Activated T-cell treated with anti-CD3 and anti-CD28 coated beads, Interleukin-2, amount 50 U/mL, for 72 hours (primary cell): Measurements from ENCODE around the gene GPR31. TPM values are rescaled to one million over a fixed set of nuclear protein-coding genes. Genes with fewer than 3 reads are reported as not detected.
A peak's percentile ranks its signal among the peaks of the same experiment; 100 is the strongest.

Experiments
- ATAC-seq, 2 donors: fragments of 150-1000 bp; cut with Tn5 transposase; replicated peaks in 1 of 2; 2 replicates each; pipeline ENCODE4 v1.10.0; 2021; ENCODE audit warnings: moderate library complexity in 2 of 2, mild to moderate bottlenecking in 1 of 2
- DNase-seq, 2 donors: peaks; one replicate each; pipeline ENCODE4 v3.0.0; 2021 to 2022; ENCODE audit warnings: mixed read lengths in 1 of 2
- H3K27ac Mint-ChIP-seq: one replicate; pipeline ENCODE4 v1.8.0; 2022; ENCODE audit warnings: mild to moderate bottlenecking, moderate library complexity, mixed read lengths
- H3K27me3 Mint-ChIP-seq: one replicate; pipeline ENCODE4 v1.8.0; 2022; ENCODE audit warnings: low read depth, mixed read lengths
- H3K36me3 Mint-ChIP-seq, 2 donors: one replicate each; pipeline ENCODE4 v1.8.0; 2022; ENCODE audit warnings: mixed read lengths in 2 of 2, mild to moderate bottlenecking in 1 of 2; ENCODE audit not compliant: insufficient read depth in 2 of 2
- H3K4me1 Mint-ChIP-seq: one replicate; pipeline ENCODE4 v1.8.0; 2022; ENCODE audit warnings: low read depth, mixed read lengths
- H3K4me3 Mint-ChIP-seq, 2 donors: one replicate each; pipeline ENCODE4 v1.8.0; 2022; ENCODE audit warnings: mild to moderate bottlenecking in 2 of 2, mixed read lengths in 2 of 2, moderate library complexity in 2 of 2
- H3K9me3 Mint-ChIP-seq, 2 donors: one replicate each; pipeline ENCODE4 v1.8.0; 2022; ENCODE audit warnings: mixed read lengths in 2 of 2
- total RNA-seq, 2 donors: library from RNA; stranded (reverse); gene quantifications; one replicate each; pipeline ENCODE4 v1.2.3, GENCODE V29; 2022

The GPR31 gene
- total RNA-seq, 2 donors from 2014 or later = not detected

DNA sequence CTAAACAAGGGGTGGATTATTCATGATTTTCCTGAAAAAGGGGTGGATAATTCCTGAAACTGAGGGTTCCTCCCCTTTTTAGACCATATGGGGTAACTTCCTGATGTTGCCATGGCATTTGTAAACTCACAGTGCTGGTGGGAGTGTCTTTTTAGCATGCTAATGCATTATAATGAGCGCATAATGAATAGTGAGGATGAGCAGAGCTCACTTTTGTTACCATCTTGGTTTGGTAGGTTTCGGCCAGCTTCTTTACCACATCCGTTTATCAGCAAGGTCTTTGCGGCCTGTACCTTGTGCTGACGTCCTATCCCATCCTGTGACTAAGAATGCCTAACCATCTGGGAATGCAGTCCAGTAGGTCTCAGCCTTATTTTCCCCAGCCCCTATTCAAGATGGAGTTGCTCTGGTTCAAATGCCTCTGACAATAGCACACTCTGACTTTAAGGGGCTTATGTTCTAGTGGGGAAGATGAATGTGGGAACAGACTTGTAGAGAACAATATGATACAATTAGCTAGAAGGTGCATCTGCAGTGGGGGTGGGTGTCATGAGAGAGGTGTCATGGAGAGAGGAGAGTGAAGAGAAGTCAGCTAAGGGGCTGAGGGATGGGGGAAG lies 4.2 kb upstream of the GPR31 start:
- H3K27ac Mint-ChIP-seq = no peak overlapping the region
- peaks cover 13% of the 10 kb centered on the region for H3K27me3 Mint-ChIP-seq
- no peaks in the 10 kb centered on the region for H3K4me1 Mint-ChIP-seq
- no peaks in the 10 kb centered on the region for H3K36me3 Mint-ChIP-seq
- H3K9me3 Mint-ChIP-seq = no peaks in the 10 kb centered on the region
- H3K4me3 Mint-ChIP-seq = no peak overlapping the region
- no peak for DNase-seq
- no peak for ATAC-seq

DNA sequence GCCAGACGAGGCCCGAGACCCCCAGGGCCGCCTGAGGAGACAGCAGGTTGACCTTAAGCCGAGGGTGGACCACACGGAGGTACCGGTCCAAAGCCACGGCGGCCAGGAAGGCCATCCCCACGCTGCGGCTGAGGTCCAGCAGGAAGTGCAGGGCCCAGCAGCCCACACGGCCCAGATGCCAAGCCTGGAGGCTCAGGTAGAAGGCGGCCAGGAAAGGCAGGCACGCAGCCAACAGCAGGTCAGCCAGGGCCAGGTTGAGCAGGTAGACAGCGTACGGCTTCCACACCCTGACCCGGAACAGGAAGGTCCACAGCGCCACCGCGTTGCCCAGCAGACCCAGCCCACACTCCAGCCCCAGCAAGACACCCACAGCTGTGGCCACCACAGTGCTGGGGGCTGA lies 366 bp downstream of the GPR31 start:
- Mint-ChIP-seq H3K4me1 (peaks cover 11% of the 10 kb centered on the region), H3K9me3 (no peaks in the 10 kb centered on the region)
- ATAC-seq = no peak

DNA sequence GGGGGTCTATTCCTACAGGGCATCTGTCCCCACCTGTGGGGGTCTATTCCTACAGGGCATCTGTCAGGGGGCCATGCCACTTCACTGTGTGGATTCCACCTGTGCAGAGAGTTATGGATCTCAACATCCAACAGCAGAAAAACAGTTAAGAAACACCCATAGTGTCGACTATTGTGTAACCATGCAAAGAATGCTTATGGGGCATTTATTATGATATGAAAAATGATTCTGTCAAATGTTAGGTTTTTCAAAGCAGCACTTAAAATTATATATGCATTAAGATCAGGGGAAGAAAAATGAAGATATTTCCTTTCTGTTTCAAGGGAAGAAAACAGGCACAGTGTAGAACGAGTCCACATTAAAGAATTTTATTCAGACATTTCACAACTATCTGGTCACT lies 2.9 kb downstream of the GPR31 start:
- Mint-ChIP-seq H3K9me3 (peaks cover 0 to 2% of the 10 kb centered on the region in 2 donors), H3K4me1 (peaks cover 24% of the 10 kb centered on the region), H3K4me3 (no peak overlapping the region), H3K27ac (no peak overlapping the region), H3K27me3 (peaks cover 13% of the 10 kb centered on the region), H3K36me3 (peaks cover 0 to 2% of the 10 kb centered on the region in 2 donors)
- no peak for DNase-seq
- ATAC-seq = no peak

More for the DNA sequence above, 366 bp downstream of the GPR31 start:
- Mint-ChIP-seq H3K36me3 (no peaks in the 10 kb centered on the region), H3K27ac (no peak overlapping the region), H3K4me3 (no peak overlapping the region), H3K27me3 (peaks cover 13% of the 10 kb centered on the region)
- DNase-seq = no peak

DNA sequence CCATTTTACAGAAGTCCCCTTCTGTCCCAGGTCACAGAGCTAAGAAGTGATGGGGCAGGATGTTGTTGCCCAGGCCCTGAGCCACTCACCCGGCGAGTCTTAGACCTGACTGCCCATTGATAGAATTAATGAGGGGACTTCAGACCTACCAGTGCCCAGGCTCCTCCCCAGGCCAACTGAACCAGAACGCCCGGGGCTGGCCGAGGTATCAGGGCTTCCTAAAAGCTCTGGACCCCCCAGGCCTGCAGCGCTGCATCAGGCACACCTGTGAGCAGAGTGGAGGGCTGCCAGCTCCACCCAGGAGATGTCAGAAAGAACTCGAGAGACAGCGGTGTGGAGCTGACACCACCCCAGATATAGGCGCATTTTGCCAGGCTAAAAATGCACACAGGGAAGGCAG lies 3.5 kb downstream of the GPR31 start:
- DNase-seq (no peak), ATAC-seq (no peak)
- Mint-ChIP-seq H3K4me3 (no peak overlapping the region), H3K36me3 (peaks cover 0 to 2% of the 10 kb centered on the region in 2 donors), H3K9me3 (peaks cover 0 to 2% of the 10 kb centered on the region in 2 donors), H3K27me3 (peaks cover 18% of the 10 kb centered on the region), H3K4me1 (peaks cover 24% of the 10 kb centered on the region), H3K27ac (no peak overlapping the region)

DNA sequence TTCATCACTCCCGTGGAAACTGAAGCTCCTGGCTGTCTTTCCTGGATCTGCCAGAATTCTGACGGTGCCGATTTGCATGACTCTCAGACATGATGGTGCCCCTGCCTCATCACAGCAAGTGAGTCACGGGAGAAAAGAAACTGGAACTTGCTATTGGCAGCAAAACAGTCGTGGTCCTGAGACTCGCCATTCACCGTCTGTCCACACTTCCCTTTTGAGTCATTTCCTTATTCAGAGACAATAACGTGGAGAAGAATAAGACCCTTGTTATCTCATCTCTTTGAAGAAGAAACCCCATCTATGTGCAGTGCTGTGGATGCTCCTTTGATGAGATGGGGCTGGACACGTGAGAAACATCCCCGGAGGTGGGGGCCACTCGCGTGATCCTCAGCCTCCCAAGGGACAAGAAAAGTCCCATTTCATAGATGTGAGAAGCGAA lies 4.2 kb downstream of the GPR31 start:
- Mint-ChIP-seq H3K4me3 (peak overlapping the region in 1 of 2 donors; percentile 74), H3K27ac (peak overlapping the region; percentile 60), H3K36me3 (peaks cover 0 to 2% of the 10 kb centered on the region in 2 donors), H3K4me1 (peaks cover 24% of the 10 kb centered on the region), H3K27me3 (peaks cover 18% of the 10 kb centered on the region), H3K9me3 (peaks cover 0 to 2% of the 10 kb centered on the region in 2 donors)
- ATAC-seq = peak; percentile 7 to 41
- no peak for DNase-seq

DNA sequence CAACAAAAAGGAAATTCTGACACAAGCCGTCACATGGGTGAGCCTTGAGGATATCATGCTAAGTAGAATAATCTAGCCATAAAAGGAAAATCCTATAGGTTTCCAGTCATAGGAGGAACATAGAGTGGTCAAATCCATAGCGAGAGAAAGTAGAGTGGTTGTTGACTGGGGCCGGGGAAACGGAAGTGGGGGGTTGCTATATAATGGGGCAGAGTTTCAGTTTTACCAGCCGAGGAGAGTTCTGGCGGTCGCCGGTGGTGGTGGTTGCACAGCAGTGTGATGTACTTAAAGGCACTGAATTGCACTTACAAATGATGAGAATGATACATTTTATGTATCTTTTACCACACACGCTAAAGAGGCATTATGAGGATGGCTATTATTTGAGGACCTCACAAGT lies 4.9 kb downstream of the GPR31 start:
- H3K27ac Mint-ChIP-seq = peak overlapping the region; percentile 60
- H3K27me3 Mint-ChIP-seq = peaks cover 18% of the 10 kb centered on the region
- H3K36me3 Mint-ChIP-seq = peaks cover 0 to 2% of the 10 kb centered on the region in 2 donors
- peak overlapping the region; percentile 43 to 74 for H3K4me3 Mint-ChIP-seq
- H3K4me1 Mint-ChIP-seq = peaks cover 24% of the 10 kb centered on the region
- DNase-seq (peak; percentile 14 to 48), ATAC-seq (peak; percentile 59 to 60)
- H3K9me3 Mint-ChIP-seq = peaks cover 0 to 2% of the 10 kb centered on the region in 2 donors

DNA sequence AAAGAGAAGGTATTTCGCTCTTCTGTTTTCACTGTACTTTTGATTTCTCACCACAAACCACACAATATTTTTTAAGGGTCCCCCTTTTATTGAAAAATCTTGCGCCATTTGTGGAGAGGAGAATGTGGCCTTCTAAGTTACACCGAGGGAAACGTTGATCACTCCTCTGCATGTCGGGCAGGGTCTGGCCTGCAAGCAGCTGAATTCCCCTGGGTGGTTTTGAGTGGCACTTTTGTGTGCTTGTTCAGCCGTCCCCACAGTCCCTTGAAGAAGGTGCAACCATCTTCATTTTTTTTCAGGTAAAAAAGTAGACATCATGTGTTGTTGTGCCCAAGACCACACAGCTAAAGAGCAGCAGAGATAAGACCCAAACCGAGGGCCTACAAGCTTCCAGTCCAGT lies 6.1 kb downstream of the GPR31 start:
- Mint-ChIP-seq H3K27ac (no peak overlapping the region), H3K27me3 (peaks cover 24% of the 10 kb centered on the region), H3K9me3 (peaks cover 0 to 2% of the 10 kb centered on the region in 2 donors), H3K36me3 (peaks cover 0 to 2% of the 10 kb centered on the region in 2 donors), H3K4me3 (no peak overlapping the region), H3K4me1 (peaks cover 24% of the 10 kb centered on the region)
- ATAC-seq (no peak), DNase-seq (no peak)

DNA sequence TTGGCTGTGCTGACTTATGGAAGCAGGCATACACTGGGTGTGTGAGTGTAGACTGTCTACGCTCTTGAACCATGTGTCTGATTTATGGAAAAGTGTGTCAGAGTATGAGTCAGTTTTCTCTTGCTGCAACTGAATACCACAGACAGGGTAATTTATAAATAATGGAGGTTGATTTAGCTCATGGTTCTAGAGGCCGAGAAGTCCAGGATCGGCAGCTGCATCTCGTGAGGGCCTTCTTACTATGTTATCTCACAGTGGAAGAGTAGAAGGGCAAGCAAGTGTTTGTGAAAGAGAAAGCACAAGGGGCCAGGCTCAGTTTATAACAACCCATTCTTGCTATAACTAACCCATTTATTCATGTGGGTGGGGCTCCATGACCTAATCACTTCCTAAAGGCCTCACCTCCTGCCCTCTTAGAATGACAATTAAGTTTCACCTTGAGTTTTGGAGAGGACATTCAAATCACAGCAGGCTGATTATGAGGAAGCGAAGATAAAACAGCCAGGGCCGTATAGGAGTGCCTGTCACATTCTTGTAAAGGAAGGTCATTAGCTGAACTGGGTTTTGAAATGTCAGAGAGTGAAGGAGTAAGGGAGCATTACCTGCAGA lies 6.7 kb downstream of the GPR31 start:
- H3K4me1 Mint-ChIP-seq = peaks cover 24% of the 10 kb centered on the region
- ATAC-seq = peak; percentile 80 to 83
- H3K4me3 Mint-ChIP-seq = peak overlapping the region in 1 of 2 donors; percentile 48
- H3K9me3 Mint-ChIP-seq = peaks cover 0 to 2% of the 10 kb centered on the region in 2 donors
- peaks cover 0 to 2% of the 10 kb centered on the region in 2 donors for H3K36me3 Mint-ChIP-seq
- H3K27ac Mint-ChIP-seq = peak overlapping the region; percentile 10
- peak; percentile 18 to 35 for DNase-seq
- H3K27me3 Mint-ChIP-seq = peaks cover 30% of the 10 kb centered on the region

DNA sequence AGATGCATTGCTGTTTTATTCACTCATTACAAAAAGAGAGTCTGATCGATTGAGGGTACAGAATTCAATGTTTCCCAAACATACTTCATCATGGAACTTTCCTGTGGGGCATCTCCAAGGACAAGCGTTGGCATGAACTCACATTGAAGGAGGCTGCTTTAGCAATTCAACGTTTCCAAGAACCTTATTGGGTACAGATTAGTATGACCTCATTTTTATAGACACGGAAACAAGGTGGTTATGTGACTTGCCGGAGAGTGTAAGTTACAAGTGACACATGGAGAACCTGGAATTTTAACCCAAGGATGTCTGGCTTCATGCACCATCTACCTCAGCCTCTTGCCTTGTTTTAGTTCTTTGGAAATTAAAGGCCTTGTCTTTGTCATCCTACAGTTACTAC lies 8.8 kb downstream of the GPR31 start:
- no peak for ATAC-seq
- Mint-ChIP-seq H3K27me3 (peaks cover 35% of the 10 kb centered on the region), H3K4me1 (peaks cover 24% of the 10 kb centered on the region), H3K27ac (no peak overlapping the region), H3K9me3 (peaks cover 0 to 2% of the 10 kb centered on the region in 2 donors), H3K36me3 (peaks cover 0 to 2% of the 10 kb centered on the region in 2 donors), H3K4me3 (no peak overlapping the region)
- DNase-seq = no peak

DNA sequence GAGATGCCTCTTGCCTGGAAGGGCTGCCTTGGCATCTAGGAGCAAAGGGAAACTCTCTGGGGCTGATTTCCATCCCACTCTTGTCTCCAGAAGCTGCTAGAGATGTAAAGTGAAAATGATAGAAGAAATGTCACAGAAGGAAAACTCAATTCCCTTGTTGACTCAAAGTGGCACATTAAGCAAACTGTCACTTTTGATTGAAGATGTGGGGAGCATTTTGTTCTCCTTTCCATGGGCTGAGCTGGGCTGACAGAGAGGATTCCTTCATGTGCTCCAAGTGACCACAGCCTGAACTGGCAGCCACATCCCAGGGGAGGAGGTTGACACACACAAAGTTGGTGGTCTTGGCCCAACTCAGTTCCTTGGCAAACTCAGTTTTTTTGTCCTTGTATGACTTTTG lies 9.8 kb downstream of the GPR31 start:
- ATAC-seq (no peak), DNase-seq (no peak)
- peaks cover 35% of the 10 kb centered on the region for H3K27me3 Mint-ChIP-seq
- H3K4me3 Mint-ChIP-seq = no peak overlapping the region
- no peak overlapping the region for H3K27ac Mint-ChIP-seq
- H3K4me1 Mint-ChIP-seq = peaks cover 18% of the 10 kb centered on the region
- peaks cover 0 to 2% of the 10 kb centered on the region in 2 donors for H3K36me3 Mint-ChIP-seq
- peaks cover 0 to 2% of the 10 kb centered on the region in 2 donors for H3K9me3 Mint-ChIP-seq

DNA sequence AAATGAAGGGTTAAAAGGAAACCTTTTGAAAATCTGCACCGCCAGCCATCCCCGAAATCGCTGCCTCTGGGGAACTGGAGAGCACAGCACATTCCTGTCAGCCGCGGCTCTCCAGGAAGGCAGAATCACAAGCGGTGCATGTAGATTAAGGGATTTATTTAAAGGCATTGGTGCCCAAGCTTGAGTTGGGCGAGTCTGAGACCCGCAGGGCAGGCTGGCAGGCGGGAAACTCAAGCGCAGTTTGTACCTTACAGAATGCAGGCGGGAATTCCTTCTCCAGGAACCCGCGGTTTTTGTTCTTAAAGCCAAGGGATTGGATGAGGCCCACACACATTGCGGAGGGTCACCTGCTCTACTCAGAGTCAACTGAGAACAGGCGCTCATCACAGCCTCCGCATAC lies 10.8 kb downstream of the GPR31 start:
- DNase-seq = no peak
- ATAC-seq = no peak
- peaks cover 0 to 2% of the 10 kb centered on the region in 2 donors for H3K36me3 Mint-ChIP-seq
- H3K4me1 Mint-ChIP-seq = peaks cover 13% of the 10 kb centered on the region
- H3K27ac Mint-ChIP-seq = no peak overlapping the region
- H3K9me3 Mint-ChIP-seq = peaks cover 0 to 2% of the 10 kb centered on the region in 2 donors
- peaks cover 35% of the 10 kb centered on the region for H3K27me3 Mint-ChIP-seq
- peak overlapping the region in 1 of 2 donors; percentile 64 for H3K4me3 Mint-ChIP-seq

DNA sequence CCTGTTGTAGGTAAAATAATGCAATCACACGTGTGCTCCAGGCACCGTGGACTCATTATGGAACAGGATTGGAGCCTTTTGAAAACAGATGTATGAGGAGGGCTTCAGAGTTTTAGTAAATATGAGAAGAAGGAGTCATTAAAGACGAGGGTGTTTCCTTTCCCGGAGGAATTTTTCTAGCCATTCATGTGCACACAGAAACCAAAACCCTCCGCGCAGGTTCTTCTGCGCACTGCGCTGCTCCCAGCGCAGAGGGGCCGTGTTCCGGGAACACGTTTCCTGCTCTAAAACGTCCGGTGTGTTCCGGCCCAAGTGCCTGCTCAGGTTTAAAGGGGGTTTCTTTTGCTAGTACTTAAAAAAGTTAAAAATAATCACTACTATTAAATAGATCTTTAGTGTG lies 11.6 kb downstream of the GPR31 start:
- H3K36me3 Mint-ChIP-seq = no peaks in the 10 kb centered on the region
- peaks cover 35% of the 10 kb centered on the region for H3K27me3 Mint-ChIP-seq
- H3K4me1 Mint-ChIP-seq = peaks cover 7% of the 10 kb centered on the region
- H3K4me3 Mint-ChIP-seq = peak overlapping the region in 1 of 2 donors; percentile 51
- DNase-seq = no peak
- no peak overlapping the region for H3K27ac Mint-ChIP-seq
- ATAC-seq = no peak
- no peaks in the 10 kb centered on the region for H3K9me3 Mint-ChIP-seq

DNA sequence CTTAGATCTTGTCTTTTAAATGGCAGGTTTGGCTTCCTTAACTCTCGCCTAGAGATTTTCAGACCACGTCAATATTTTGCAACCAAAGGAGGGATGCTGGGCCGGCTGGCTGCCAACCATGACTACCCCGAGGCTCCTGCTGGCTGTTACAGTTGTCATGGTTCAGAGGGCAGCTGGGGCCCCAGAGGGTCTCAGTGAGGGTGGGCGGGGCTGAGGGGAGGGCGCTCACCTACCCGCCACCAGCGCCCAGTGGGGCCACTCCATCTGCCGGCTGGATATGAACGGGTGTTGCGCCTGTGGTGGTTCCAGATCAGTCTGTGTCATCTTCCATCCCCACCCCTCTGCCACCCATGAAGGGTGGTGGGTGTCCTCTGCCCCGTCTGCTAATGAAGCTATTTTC lies 12.3 kb downstream of the GPR31 start:
- no peaks in the 10 kb centered on the region for H3K36me3 Mint-ChIP-seq
- H3K27me3 Mint-ChIP-seq = peaks cover 35% of the 10 kb centered on the region
- no peak for ATAC-seq
- DNase-seq = no peak
- no peaks in the 10 kb centered on the region for H3K4me1 Mint-ChIP-seq
- no peaks in the 10 kb centered on the region for H3K9me3 Mint-ChIP-seq
- H3K27ac Mint-ChIP-seq = no peak overlapping the region
- H3K4me3 Mint-ChIP-seq = no peak overlapping the region
